Hepatocyte (in vitro differentiated cells): Measurements from ENCODE around the gene AKT1.

ENCODE experiments used
- EZH2 ChIP-seq: fragments of 200-600 bp; sonication (generic); IDR thresholded peaks from 2 replicates; pipeline ENCODE4 v1.6.1; 2016; ENCODE audit warnings: antibody characterized with exemption, mild to moderate bottlenecking, borderline replicate concordance
- TF ChIP-seq, protein P1 (sequence below): fragments of 200-600 bp; sonication (generic); IDR thresholded peaks from 2 replicates; pipeline ENCODE4 v1.5.1; 2016; ENCODE audit warnings: antibody characterized with exemption, mild to moderate bottlenecking; ENCODE audit not compliant: poor library complexity

GRCh38 chr14:104810316-104810715, 14.8 kb upstream of the AKT1 start:
- TF ChIP-seq, protein P1, sequence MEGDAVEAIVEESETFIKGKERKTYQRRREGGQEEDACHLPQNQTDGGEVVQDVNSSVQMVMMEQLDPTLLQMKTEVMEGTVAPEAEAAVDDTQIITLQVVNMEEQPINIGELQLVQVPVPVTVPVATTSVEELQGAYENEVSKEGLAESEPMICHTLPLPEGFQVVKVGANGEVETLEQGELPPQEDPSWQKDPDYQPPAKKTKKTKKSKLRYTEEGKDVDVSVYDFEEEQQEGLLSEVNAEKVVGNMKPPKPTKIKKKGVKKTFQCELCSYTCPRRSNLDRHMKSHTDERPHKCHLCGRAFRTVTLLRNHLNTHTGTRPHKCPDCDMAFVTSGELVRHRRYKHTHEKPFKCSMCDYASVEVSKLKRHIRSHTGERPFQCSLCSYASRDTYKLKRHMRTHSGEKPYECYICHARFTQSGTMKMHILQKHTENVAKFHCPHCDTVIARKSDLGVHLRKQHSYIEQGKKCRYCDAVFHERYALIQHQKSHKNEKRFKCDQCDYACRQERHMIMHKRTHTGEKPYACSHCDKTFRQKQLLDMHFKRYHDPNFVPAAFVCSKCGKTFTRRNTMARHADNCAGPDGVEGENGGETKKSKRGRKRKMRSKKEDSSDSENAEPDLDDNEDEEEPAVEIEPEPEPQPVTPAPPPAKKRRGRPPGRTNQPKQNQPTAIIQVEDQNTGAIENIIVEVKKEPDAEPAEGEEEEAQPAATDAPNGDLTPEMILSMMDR, result no peak
- TF ChIP-seq EZH2, result no peak
